ENCODE measurements around the gene UBL7. TPM values are rescaled to one million over a fixed set of nuclear protein-coding genes. Genes with fewer than 3 reads are reported as not detected.

The UBL7 gene
- total RNA-seq, 4 donors from 2014 or later: 47.9 to 60.0 (median 52.0) TPM

GRCh38 chr15:74400915-74401757 is 59.8 kb downstream of the UBL7 start:
- Histone ChIP-seq H3K9me3 (no peaks in the 10 kb centered on the region), H3K27me3 (peaks cover 34% of the 10 kb centered on the region), H3K27ac (no peak overlapping the region), H3K4me3 (no peak overlapping the region), H3K4me1 (peaks cover 0 to 6% (median 0%) of the 10 kb centered on the region in 3 donors), H3K36me3 (no peaks in the 10 kb centered on the region)
- TF ChIP-seq POLR2A (IDR thresholded peaks at IDR 0.05): no peak
- TF ChIP-seq CTCF (IDR thresholded peaks at IDR 0.05): no peak
- TF ChIP-seq POLR2AphosphoS5 (IDR thresholded peaks at IDR 0.05): no peak
- TF ChIP-seq EP300 (IDR thresholded peaks at IDR 0.05): no peak
- WGBS, 2 donors (ENCODE audit: low coverage in 1 of 2): 71 to 90% methylated on average over 3 to 5 of the region's 11 CpGs
- ATAC-seq: no peak

GRCh38 chr15:74400313-74400860 is 60.6 kb downstream of the UBL7 start:
- H3K4me3 ChIP-seq: no peak overlapping the region
- TF ChIP-seq POLR2A (IDR thresholded peaks at IDR 0.05) (no peak), CTCF (IDR thresholded peaks at IDR 0.05) (no peak)
- no peak overlapping the region for H3K27ac ChIP-seq
- H3K27me3 ChIP-seq: peaks cover 34% of the 10 kb centered on the region
- no peaks in the 10 kb centered on the region for H3K36me3 ChIP-seq
- WGBS, 2 donors (ENCODE audit: low coverage in 1 of 2): 89 to 91% methylated on average over 5 to 7 of the region's 10 CpGs
- H3K4me1 ChIP-seq: peaks cover 0 to 6% (median 0%) of the 10 kb centered on the region in 3 donors
- no peaks in the 10 kb centered on the region for H3K9me3 ChIP-seq
- no peak for ATAC-seq

GRCh38 chr15:74399511-74400312 is 61.2 kb downstream of the UBL7 start:
- Histone ChIP-seq H3K27me3 (peaks cover 34% of the 10 kb centered on the region), H3K4me3 (no peak overlapping the region), H3K27ac (no peak overlapping the region), H3K4me1 (peaks cover 0 to 6% (median 0%) of the 10 kb centered on the region in 3 donors), H3K36me3 (no peaks in the 10 kb centered on the region), H3K9me3 (no peaks in the 10 kb centered on the region)
- WGBS, 2 donors (ENCODE audit: low coverage in 1 of 2): 63% methylated on average over 1 of the region's 5 CpGs; no CpG with 5 or more reads in 1 of the 2 donors
- no peak for ATAC-seq
- TF ChIP-seq EP300 (IDR thresholded peaks at IDR 0.05) (no peak), CTCF (IDR thresholded peaks at IDR 0.05) (no peak), POLR2AphosphoS5 (IDR thresholded peaks at IDR 0.05) (no peak), POLR2A (IDR thresholded peaks at IDR 0.05) (no peak)

GRCh38 chr15:74399100-74399499 is 61.9 kb downstream of the UBL7 start:
- TF ChIP-seq POLR2AphosphoS5 (IDR thresholded peaks at IDR 0.05) (no peak), EP300 (IDR thresholded peaks at IDR 0.05) (no peak), CTCF (IDR thresholded peaks at IDR 0.05) (no peak), POLR2A (IDR thresholded peaks at IDR 0.05) (no peak)
- peaks cover 0 to 6% (median 0%) of the 10 kb centered on the region in 3 donors for H3K4me1 ChIP-seq
- H3K9me3 ChIP-seq: no peaks in the 10 kb centered on the region
- ATAC-seq: no peak
- no peak overlapping the region for H3K4me3 ChIP-seq
- H3K27me3 ChIP-seq: peaks cover 30% of the 10 kb centered on the region
- 94 to 100% methylated on average over 3 of the region's 3 CpGs for WGBS, 2 donors (ENCODE audit: low coverage in 1 of 2)
- H3K36me3 ChIP-seq: no peaks in the 10 kb centered on the region
- H3K27ac ChIP-seq: no peak overlapping the region

All from gastroesophageal sphincter (tissue), 4 donors.